ENCODE results near the gene FAM89A. TPM values are rescaled to one million over a fixed set of nuclear protein-coding genes. Genes with fewer than 3 reads are reported as not detected.
A peak's percentile ranks its signal among the peaks of the same experiment; 100 is the strongest.

Gene FAM89A
- total and polyA plus RNA-seq, 2 donors (not counting 1 experiment from before 2014, with no cell fraction given), result 3.2 to 6.1 TPM

DNA sequence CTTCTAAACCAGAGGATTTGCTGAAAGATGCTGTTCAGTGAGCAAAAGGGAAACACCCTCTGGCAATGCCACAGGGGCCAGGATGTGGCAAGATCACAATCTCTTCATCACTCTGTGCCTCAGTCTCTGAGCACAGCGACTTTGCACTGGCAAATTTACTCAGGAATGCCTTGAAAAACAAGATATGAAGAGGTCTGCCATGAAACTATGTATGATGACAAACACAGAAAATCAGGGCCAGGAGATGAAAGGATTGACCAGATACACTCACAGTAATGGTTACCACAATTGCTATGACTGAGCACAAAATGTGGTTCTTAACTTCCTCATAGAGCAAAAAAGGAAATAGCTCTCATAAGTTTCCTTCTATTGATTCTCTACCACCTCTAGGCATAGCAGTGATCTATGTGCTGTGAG lies 67.2 kb downstream of the FAM89A start:
- H3K4me3 Mint-ChIP-seq, result peak overlapping the region; percentile 70
- DNase-seq (peak; percentile 66), ATAC-seq (ENCODE audit: low read depth) (peak; percentile 76)
- H3K27ac ChIP-seq (ENCODE audit: low read length in 2 of 2), result peak overlapping the region; percentile 19 to 51
- H4K20me1 ChIP-seq (ENCODE audit: control insufficient read depth, insufficient read depth, low read length, poor library complexity, severe bottlenecking), result peaks cover 22% of the 10 kb centered on the region
- intact Hi-C loops (cut with micrococcal nuclease), result loop anchor here (2.0 kb wide), 1 partner anchor 16 kb away; no protein-coding TSS in a partner anchor
- H3K4me3 ChIP-seq (ENCODE audit: control extremely low read depth in 1 of 5, extremely low read depth in 1 of 5, insufficient read depth in 1 of 5, low read depth in 2 of 5, low read length in 4 of 5), result peak overlapping the region in 2 of 5 experiments; percentile 16 to 42
- H3K9me3 Mint-ChIP-seq (ENCODE audit: insufficient read depth), result no peaks in the 10 kb centered on the region
- no peaks in the 10 kb centered on the region for H3K27me3 Mint-ChIP-seq
- peak overlapping the region; percentile 21 for H3K9ac ChIP-seq (ENCODE audit: low read length)
- POLR2A ChIA-PET, result interaction anchor here (1.0 kb wide), 1 partner anchor 24 kb away, joined by 5 read pairs; no protein-coding TSS in a partner anchor
- 0% methylated on average over 1 of the region's 1 CpG for WGBS (ENCODE audit: insufficient coverage)
- H3K4me2 ChIP-seq (replicated peaks; ENCODE audit: low read depth, low read length, poor library complexity, severe bottlenecking), result peak overlapping the region; percentile 64
- H2AFZ ChIP-seq (ENCODE audit: insufficient read depth, low read depth, low read length, poor library complexity, severe bottlenecking), result peak overlapping the region; percentile 24
- no peaks in the 10 kb centered on the region for H3K9me3 ChIP-seq (ENCODE audit: control extremely low read depth in 1 of 3, control insufficient read depth in 2 of 3, insufficient read depth in 1 of 3, low read length in 2 of 3)
- H3K4me1 Mint-ChIP-seq, result peaks cover 68% of the 10 kb centered on the region
- peaks cover 34 to 61% of the 10 kb centered on the region in 2 donors for H3K4me1 ChIP-seq (ENCODE audit: control insufficient read depth in 2 of 2, insufficient read depth in 2 of 2, low read length in 2 of 2)
- CTCF ChIA-PET, result interaction anchor here (0.9 to 2.8 kb wide), 4 partner anchors 13 to 241 kb away, joined by 3 to 11 read pairs (median 3); no protein-coding TSS in a partner anchor
- H3K36me3 ChIP-seq (replicated peaks in 1 of 2; ENCODE audit: control extremely low read depth in 1 of 2, control insufficient read depth in 1 of 2, extremely low read depth in 1 of 2, insufficient read depth in 2 of 2, low read length in 1 of 2), result peaks cover 0 to 5% of the 10 kb centered on the region in 2 experiments
- H3K27ac Mint-ChIP-seq, result peak overlapping the region; percentile 91
- TF ChIP-seq, protein P1, sequence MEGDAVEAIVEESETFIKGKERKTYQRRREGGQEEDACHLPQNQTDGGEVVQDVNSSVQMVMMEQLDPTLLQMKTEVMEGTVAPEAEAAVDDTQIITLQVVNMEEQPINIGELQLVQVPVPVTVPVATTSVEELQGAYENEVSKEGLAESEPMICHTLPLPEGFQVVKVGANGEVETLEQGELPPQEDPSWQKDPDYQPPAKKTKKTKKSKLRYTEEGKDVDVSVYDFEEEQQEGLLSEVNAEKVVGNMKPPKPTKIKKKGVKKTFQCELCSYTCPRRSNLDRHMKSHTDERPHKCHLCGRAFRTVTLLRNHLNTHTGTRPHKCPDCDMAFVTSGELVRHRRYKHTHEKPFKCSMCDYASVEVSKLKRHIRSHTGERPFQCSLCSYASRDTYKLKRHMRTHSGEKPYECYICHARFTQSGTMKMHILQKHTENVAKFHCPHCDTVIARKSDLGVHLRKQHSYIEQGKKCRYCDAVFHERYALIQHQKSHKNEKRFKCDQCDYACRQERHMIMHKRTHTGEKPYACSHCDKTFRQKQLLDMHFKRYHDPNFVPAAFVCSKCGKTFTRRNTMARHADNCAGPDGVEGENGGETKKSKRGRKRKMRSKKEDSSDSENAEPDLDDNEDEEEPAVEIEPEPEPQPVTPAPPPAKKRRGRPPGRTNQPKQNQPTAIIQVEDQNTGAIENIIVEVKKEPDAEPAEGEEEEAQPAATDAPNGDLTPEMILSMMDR (IDR thresholded peaks at IDR 0.05), result no peak
- H3K27me3 ChIP-seq (replicated peaks in 1 of 4; ENCODE audit: control extremely low read depth in 1 of 4, control insufficient read depth in 3 of 4, insufficient read depth in 4 of 4, low read length in 3 of 4), result no peaks in the 10 kb centered on the region
- peaks cover 83% of the 10 kb centered on the region for H3K79me2 ChIP-seq (ENCODE audit: control insufficient read depth, insufficient read depth, low read length)

DNA sequence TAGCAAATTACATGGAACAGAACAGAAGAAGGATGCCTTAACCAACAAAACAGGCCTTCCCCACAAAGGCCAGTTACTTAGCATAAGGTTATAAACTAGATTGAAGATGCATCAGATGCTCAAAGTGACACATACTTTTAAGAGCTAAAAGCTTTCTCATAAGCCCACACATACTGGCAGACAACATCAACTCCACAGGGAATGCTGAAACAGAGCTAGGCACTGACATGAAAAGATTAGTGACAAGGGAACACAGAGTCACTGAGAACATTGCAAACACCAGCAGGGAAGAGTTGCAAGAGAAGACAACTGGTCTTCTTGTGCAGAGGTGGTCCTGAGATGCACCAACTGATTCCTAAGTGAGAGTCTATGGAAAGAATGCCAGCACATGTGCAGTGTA lies 68.3 kb downstream of the FAM89A start:
- H3K79me2 ChIP-seq (ENCODE audit: control insufficient read depth, insufficient read depth, low read length), result peaks cover 87% of the 10 kb centered on the region
- ATAC-seq (ENCODE audit: low read depth) (no peak), DNase-seq (no peak)
- no peaks in the 10 kb centered on the region for H3K27me3 Mint-ChIP-seq
- peaks cover 26% of the 10 kb centered on the region for H4K20me1 ChIP-seq (ENCODE audit: control insufficient read depth, insufficient read depth, low read length, poor library complexity, severe bottlenecking)
- H3K27ac Mint-ChIP-seq, result peak overlapping the region; percentile 91
- H2AFZ ChIP-seq (ENCODE audit: insufficient read depth, low read depth, low read length, poor library complexity, severe bottlenecking), result no peak overlapping the region
- peaks cover 0 to 5% of the 10 kb centered on the region in 2 experiments for H3K36me3 ChIP-seq (replicated peaks in 1 of 2; ENCODE audit: control extremely low read depth in 1 of 2, control insufficient read depth in 1 of 2, extremely low read depth in 1 of 2, insufficient read depth in 2 of 2, low read length in 1 of 2)
- peak overlapping the region; percentile 64 for H3K4me2 ChIP-seq (replicated peaks; ENCODE audit: low read depth, low read length, poor library complexity, severe bottlenecking)
- H3K9ac ChIP-seq (ENCODE audit: low read length), result no peak overlapping the region
- TF ChIP-seq, protein P1 (IDR thresholded peaks at IDR 0.05), result no peak
- TF ChIP-seq EZH2 (IDR thresholded peaks at IDR 0.05; ENCODE audit: borderline replicate concordance, insufficient read depth, low read depth, low read length, poor library complexity, severe bottlenecking), result no peak
- H3K4me3 Mint-ChIP-seq, result no peak overlapping the region
- ChIA-PET CTCF (interaction anchor here (1.1 to 2.8 kb wide), 3 partner anchors 9 to 119 kb away, joined by 3 to 11 read pairs (median 3); no protein-coding TSS in a partner anchor), POLR2A (no interaction called here)
- intact Hi-C loops (cut with micrococcal nuclease), result loop anchor here (2.0 kb wide), 1 partner anchor 15 kb away; no protein-coding TSS in a partner anchor
- H3K4me3 ChIP-seq (ENCODE audit: control extremely low read depth in 1 of 5, extremely low read depth in 1 of 5, insufficient read depth in 1 of 5, low read depth in 2 of 5, low read length in 4 of 5), result no peak overlapping the region
- no peaks in the 10 kb centered on the region for H3K27me3 ChIP-seq (replicated peaks in 1 of 4; ENCODE audit: control extremely low read depth in 1 of 4, control insufficient read depth in 3 of 4, insufficient read depth in 4 of 4, low read length in 3 of 4)
- H3K9me3 Mint-ChIP-seq (ENCODE audit: insufficient read depth), result no peaks in the 10 kb centered on the region
- no peaks in the 10 kb centered on the region for H3K9me3 ChIP-seq (ENCODE audit: control extremely low read depth in 1 of 3, control insufficient read depth in 2 of 3, insufficient read depth in 1 of 3, low read length in 2 of 3)
- peak overlapping the region in 1 of 2 donors; percentile 51 for H3K27ac ChIP-seq (ENCODE audit: low read length in 2 of 2)
- peaks cover 58% of the 10 kb centered on the region for H3K4me1 Mint-ChIP-seq
- H3K4me1 ChIP-seq (ENCODE audit: control insufficient read depth in 2 of 2, insufficient read depth in 2 of 2, low read length in 2 of 2), result peaks cover 30 to 50% of the 10 kb centered on the region in 2 donors

Measured in B cell (primary cell).